MM.1S (cell line): ENCODE results near the gene CAMK2A.

Experiments used
- DNase-seq: peaks from one replicate; pipeline ENCODE4 v3.0.0-alpha.2; 2015
- H2AFZ ChIP-seq: fragments of 300-600 bp; sonication (generic); 2 replicates; pipeline ENCODE4 v1.6.0; 2016; ENCODE audit warnings: antibody characterized with exemption, low read length
- H3F3A ChIP-seq: fragments of 300-600 bp; sonication (generic); 2 replicates; pipeline ENCODE4 v1.6.1; 2016; ENCODE audit warnings: mild to moderate bottlenecking, antibody characterized with exemption, low read length, moderate library complexity, mixed read lengths; ENCODE audit not compliant: insufficient read depth
- H3K27ac ChIP-seq: fragments of 300-600 bp; sonication (generic); 2 replicates; pipeline ENCODE4 v1.5.1; 2016; ENCODE audit warnings: mild to moderate bottlenecking, low read length
- H3K27me3 ChIP-seq: fragments of 300-600 bp; sonication (generic); replicated peaks from 2 replicates; pipeline ENCODE4 v1.6.0; 2016; ENCODE audit warnings: low read length; ENCODE audit not compliant: insufficient read depth
- H3K36me3 ChIP-seq: fragments of 300-600 bp; sonication (generic); replicated peaks from 2 replicates; pipeline ENCODE4 v1.6.1; 2016; ENCODE audit warnings: mild to moderate bottlenecking, low read length, mixed read lengths; ENCODE audit not compliant: insufficient read depth
- H3K4me1 ChIP-seq: fragments of 300-600 bp; sonication (generic); 2 replicates; pipeline ENCODE4 v1.6.1; 2016; ENCODE audit warnings: low read length, mixed read lengths
- H3K4me2 ChIP-seq: fragments of 300-600 bp; sonication (generic); 2 replicates; pipeline ENCODE4 v1.6.0; 2016; ENCODE audit warnings: low read depth, low read length
- H3K4me3 ChIP-seq: fragments of 300-600 bp; sonication (generic); 2 replicates; pipeline ENCODE4 v1.5.1; 2016; ENCODE audit warnings: low read length, mixed read lengths
- H3K79me2 ChIP-seq: fragments of 300-600 bp; sonication (generic); 2 replicates; pipeline ENCODE4 v1.6.1; 2016; ENCODE audit warnings: mixed run types, low read length, mixed read lengths
- H3K9ac ChIP-seq: fragments of 300-600 bp; sonication (generic); 2 replicates; pipeline ENCODE4 v1.6.1; 2016; ENCODE audit warnings: low read length, mixed read lengths
- H3K9me2 ChIP-seq: fragments of 300-600 bp; sonication (generic); replicated peaks from 2 replicates; pipeline ENCODE4 v1.6.1; 2016; ENCODE audit warnings: mild to moderate bottlenecking, low read length, mixed read lengths; ENCODE audit not compliant: insufficient read depth
- H3K9me3 ChIP-seq: fragments of 300-600 bp; sonication (generic); replicated peaks from 2 replicates; pipeline ENCODE4 v1.6.1; 2016; ENCODE audit warnings: mild to moderate bottlenecking, low read length, mixed read lengths; ENCODE audit not compliant: insufficient read depth
- H4K20me1 ChIP-seq: fragments of 300-600 bp; sonication (generic); 2 replicates; pipeline ENCODE4 v1.6.1; 2016; ENCODE audit warnings: mild to moderate bottlenecking, low read length, moderate library complexity, mixed read lengths; ENCODE audit not compliant: insufficient read depth
- CTCF ChIP-seq: fragments of 300-600 bp; sonication (generic); IDR thresholded peaks from 2 replicates; pipeline ENCODE4 v1.5.1; 2016; ENCODE audit warnings: antibody characterized with exemption, low read length, mixed read lengths
- EZH2 ChIP-seq: fragments of 300-600 bp; sonication (generic); optimal IDR thresholded peaks from 2 replicates; pipeline ENCODE3; 2017; ENCODE audit warnings: low read depth, mild to moderate bottlenecking, antibody characterized with exemption, low read length, mixed read lengths
- EZH2phosphoT487 ChIP-seq: fragments of 300-600 bp; sonication (generic); IDR thresholded peaks from 2 replicates; pipeline ENCODE4 v1.6.1; 2018; ENCODE audit warnings: antibody characterized with exemption, low read length

Gene CAMK2A

GRCh38 chr5:150289551-150290390, at the start of gene CAMK2A:
TSS of gene CAMK2A (minus strand) at chr5:150289773. CDS start at chr5:150289625, 148 bp downstream.
- Histone ChIP-seq H2AFZ (no peak within 1 kb of the TSS), H3K4me1 (peaks cover 3% of the 10 kb centered on the region; the same call in 1 of the 2 replicates), H3K9me3 (no peaks in the 10 kb centered on the region), H3K9ac (no peak within 1 kb of the TSS), H4K20me1 (no peaks in the 10 kb centered on the region), H3K27ac (no peak within 1 kb of the TSS), H3F3A (no peaks in the 10 kb centered on the region), H3K27me3 (no peaks in the 10 kb centered on the region), H3K36me3 (no peaks in the 10 kb centered on the region), H3K4me2 (no peak within 1 kb of the TSS), H3K79me2 (no peaks in the 10 kb centered on the region), H3K9me2 (no peaks in the 10 kb centered on the region), H3K4me3 (no peak within 1 kb of the TSS)
- TF ChIP-seq EZH2 (no peak), CTCF (no peak), EZH2phosphoT487 (no peak)
- no peak for DNase-seq

GRCh38 chr5:150339165-150339564, 49.6 kb upstream of the CAMK2A start:
- Histone ChIP-seq H3K36me3 (no peaks in the 10 kb centered on the region), H2AFZ (peak overlapping the region; percentile 41), H3K4me2 (peak overlapping the region; percentile 44), H3K27ac (peak overlapping the region; percentile 80), H3K79me2 (no peaks in the 10 kb centered on the region), H3K4me1 (peaks cover 57% of the 10 kb centered on the region), H3F3A (peaks cover 45% of the 10 kb centered on the region), H3K4me3 (peak overlapping the region; percentile 12; the same call in 1 of the 2 replicates), H3K9ac (peak overlapping the region; percentile 15; the same call in 1 of the 2 replicates), H3K9me3 (no peaks in the 10 kb centered on the region), H4K20me1 (no peaks in the 10 kb centered on the region), H3K27me3 (no peaks in the 10 kb centered on the region), H3K9me2 (no peaks in the 10 kb centered on the region)
- peak; percentile 88 for DNase-seq
- no peak for TF ChIP-seq CTCF
- no peak for TF ChIP-seq EZH2phosphoT487
- TF ChIP-seq EZH2, result no peak

GRCh38 chr5:150338546-150338945, 49.0 kb upstream of the CAMK2A start:
- TF ChIP-seq EZH2 (no peak), CTCF (no peak), EZH2phosphoT487 (no peak)
- Histone ChIP-seq H3K9me3 (no peaks in the 10 kb centered on the region), H3K4me3 (peak overlapping the region; percentile 12; the same call in 1 of the 2 replicates), H3K4me2 (peak overlapping the region; percentile 44), H3F3A (peaks cover 45% of the 10 kb centered on the region), H3K79me2 (no peaks in the 10 kb centered on the region), H3K27me3 (no peaks in the 10 kb centered on the region), H3K36me3 (no peaks in the 10 kb centered on the region), H3K4me1 (peaks cover 55% of the 10 kb centered on the region), H3K9me2 (no peaks in the 10 kb centered on the region), H3K27ac (peak overlapping the region; percentile 80), H4K20me1 (no peaks in the 10 kb centered on the region), H2AFZ (0 out of 2 replicates have a peak overlapping the region, but pooled peaks have one; percentile 41), H3K9ac (peak overlapping the region; percentile 15; the same call in 1 of the 2 replicates)
- DNase-seq, result no peak
